Subcutaneous adipose tissue (tissue), 4 donors: ENCODE results near the gene WDR37. TPM values are rescaled to one million over a fixed set of nuclear protein-coding genes. Genes with fewer than 3 reads are reported as not detected.

ENCODE experiments used
- total RNA-seq, 4 donors: library from RNA; depleted of rRNA; stranded (reverse); fragments of >200 nt; gene quantifications; one replicate each; pipeline ENCODE4 v1.1.0, GENCODE V29; 2016
- TF ChIP-seq, protein P1 (sequence below): fragments of 450-650 bp; IDR thresholded peaks from one replicate; pipeline ENCODE4 v1.5.1; 2016; ENCODE audit warnings: low read depth, mild to moderate bottlenecking, control low read depth, antibody characterized with exemption, moderate library complexity

Gene WDR37
- total RNA-seq, 4 donors from 2014 or later: 11.4 to 16.0 (median 15.0) TPM

- TF ChIP-seq, protein P1, sequence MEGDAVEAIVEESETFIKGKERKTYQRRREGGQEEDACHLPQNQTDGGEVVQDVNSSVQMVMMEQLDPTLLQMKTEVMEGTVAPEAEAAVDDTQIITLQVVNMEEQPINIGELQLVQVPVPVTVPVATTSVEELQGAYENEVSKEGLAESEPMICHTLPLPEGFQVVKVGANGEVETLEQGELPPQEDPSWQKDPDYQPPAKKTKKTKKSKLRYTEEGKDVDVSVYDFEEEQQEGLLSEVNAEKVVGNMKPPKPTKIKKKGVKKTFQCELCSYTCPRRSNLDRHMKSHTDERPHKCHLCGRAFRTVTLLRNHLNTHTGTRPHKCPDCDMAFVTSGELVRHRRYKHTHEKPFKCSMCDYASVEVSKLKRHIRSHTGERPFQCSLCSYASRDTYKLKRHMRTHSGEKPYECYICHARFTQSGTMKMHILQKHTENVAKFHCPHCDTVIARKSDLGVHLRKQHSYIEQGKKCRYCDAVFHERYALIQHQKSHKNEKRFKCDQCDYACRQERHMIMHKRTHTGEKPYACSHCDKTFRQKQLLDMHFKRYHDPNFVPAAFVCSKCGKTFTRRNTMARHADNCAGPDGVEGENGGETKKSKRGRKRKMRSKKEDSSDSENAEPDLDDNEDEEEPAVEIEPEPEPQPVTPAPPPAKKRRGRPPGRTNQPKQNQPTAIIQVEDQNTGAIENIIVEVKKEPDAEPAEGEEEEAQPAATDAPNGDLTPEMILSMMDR: no peak
Measured at GRCh38 chr10:1122349-1122748, 66.2 kb downstream of the WDR37 start.

DNA sequence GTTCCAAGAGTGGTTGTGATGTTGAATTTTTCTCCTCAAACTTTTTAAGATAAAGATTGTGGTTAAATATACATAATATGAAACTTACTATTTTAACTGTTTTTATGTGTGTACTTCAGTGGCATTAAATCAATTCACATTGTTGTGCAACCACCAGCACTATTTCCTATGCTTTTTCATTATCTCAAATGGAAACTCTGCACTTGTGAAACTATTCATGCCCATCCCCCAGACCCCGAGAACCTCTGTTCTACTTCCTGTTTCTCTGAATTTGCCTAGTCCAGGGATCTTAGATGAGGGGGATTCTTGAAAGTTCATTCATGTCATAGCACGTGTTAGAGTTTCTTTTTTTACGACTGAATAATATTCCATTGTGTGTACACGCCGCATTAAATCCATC is 67.0 kb downstream of the WDR37 start:
- TF ChIP-seq, protein P1: no peak

DNA sequence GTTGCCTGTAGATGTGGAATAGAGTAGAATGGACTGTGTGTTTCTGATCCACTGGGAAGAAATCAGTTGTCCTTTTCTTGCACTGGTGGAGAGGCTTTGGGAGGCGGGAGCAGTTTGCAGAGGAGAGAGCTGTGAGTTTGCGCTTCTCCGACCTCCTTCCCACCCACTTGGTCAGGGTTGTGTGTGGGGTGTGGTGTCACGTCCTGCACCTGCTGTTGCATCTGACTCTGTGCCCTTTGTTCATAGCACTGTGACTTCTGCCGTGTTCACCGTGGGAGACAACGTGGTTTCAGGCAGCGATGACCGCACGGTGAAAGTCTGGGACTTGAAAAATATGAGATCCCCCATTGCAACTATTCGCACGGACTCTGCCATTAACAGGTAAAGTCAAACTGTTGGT is 67.8 kb downstream of the WDR37 start:
- TF ChIP-seq, protein P1: no peak

DNA sequence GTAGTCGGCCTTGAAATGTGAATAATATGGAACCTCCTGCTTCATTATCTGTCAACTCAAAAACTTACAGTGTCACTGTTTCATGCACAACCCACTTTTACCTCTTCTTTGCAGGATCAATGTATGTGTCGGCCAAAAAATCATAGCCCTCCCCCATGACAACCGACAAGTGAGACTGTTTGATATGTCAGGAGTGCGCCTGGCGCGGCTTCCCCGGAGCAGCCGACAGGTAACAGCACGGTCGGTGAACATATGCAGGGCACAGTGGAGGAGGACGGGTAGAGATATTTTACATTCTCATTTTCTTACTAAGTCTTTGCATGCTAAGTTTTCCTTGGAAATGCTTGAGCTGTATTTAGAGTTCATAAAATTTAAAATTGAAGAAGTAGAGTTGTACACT is 68.6 kb downstream of the WDR37 start:
- TF ChIP-seq, protein P1: no peak

GRCh38 chr10:1126461-1126860 is 70.3 kb downstream of the WDR37 start:
- TF ChIP-seq, protein P1: no peak

GRCh38 chr10:1127629-1128028 is 71.4 kb downstream of the WDR37 start:
- TF ChIP-seq, protein P1: no peak

DNA sequence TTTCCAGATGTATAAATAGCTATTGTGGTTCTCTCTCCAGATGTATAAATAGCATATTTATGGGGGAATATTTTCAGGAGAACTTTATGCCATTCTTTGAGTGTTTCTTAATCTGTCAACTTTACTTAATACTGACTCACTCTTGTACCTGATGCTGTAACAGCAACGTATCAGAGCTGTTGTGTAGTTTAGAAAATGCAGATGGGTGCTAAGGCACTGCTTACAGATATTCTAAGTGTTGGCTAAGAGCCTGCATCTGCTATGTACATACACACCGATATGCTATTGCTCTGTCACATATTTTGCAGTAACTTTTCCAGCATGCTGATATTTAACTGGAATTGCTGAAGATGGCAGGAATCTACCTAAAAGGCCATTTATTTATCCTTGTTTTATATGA is 71.9 kb downstream of the WDR37 start:
- TF ChIP-seq, protein P1: no peak

GRCh38 chr10:1128649-1129048 is 72.5 kb downstream of the WDR37 start:
- TF ChIP-seq, protein P1: no peak
